GM12872 (cell line): ENCODE data around the gene C22orf39.

ENCODE experiments used
- CTCF ChIP-seq: IDR thresholded peaks from 3 replicates; pipeline ENCODE4 v1.5.1; 2011; ENCODE audit warnings: low read depth, mild to moderate bottlenecking, low read length, moderate library complexity; ENCODE audit not compliant: insufficient read depth

Gene C22orf39

GRCh38 chr22:19447330-19448075 lies at the start of gene C22orf39:
Gene C22orf39, minus strand, starts transcription at chr22:19447711. Its CDS starts 23 bp downstream, at chr22:19447688.
- no peak for TF ChIP-seq CTCF

DNA sequence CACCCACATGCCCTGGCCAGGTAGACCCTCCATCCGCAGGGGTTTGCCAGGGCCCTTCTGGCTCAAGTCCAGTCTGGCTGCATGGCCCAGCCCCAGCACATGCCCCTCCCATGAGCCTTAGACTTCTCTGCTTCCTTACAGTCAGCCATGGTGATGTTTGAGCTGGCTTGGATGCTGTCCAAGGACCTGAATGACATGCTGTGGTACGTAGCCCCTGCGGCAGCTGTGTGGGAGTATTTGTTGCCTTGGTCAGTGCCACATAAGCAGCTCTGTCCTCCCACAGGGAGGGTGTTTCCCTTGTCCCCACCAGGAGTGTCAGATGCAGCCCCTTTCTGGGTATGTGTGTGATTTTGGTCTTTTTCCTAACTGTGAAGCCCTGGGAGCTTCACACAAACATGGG lies 49.7 kb upstream of the C22orf39 start:
- TF ChIP-seq CTCF = no peak

GRCh38 chr22:19496324-19496630 lies 48.8 kb upstream of the C22orf39 start:
- no peak for TF ChIP-seq CTCF

DNA sequence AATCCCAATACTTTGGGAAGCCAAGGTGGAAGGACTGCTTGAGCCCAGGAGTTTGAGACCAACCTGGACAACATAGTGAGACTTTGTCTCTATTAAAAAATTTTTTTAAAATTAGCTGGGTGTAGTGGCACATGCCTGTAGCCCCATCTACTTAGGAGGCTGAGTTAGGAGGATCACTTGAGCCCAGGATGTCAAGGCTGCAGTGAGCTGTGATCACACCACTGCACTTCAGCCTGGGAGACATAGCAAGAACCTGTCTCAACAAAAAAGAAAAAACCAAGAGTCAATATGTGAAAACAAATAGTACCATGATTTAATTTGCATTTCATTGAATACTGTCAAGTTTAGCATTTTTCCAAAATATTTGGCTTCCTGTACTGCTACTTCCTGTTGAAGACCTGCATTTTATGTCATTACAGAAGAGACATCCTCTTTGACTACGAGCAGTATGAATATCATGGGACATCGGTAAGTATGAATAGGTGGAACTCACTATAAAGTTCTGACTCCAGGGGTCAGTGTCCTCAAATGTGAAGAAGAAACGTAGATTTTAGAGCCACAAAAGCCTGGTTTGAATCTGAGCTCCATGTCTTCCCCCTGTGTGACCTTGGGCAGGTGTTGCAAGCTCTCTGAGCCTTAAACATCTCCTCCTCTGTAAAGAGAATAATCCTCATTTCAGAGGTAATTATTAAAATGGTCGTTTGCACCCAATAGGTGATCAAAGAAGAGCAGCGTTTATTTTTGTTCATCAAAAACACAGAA lies 48.2 kb upstream of the C22orf39 start:
- no peak for TF ChIP-seq CTCF

GRCh38 chr22:19494676-19495173 lies 47.2 kb upstream of the C22orf39 start:
- no peak for TF ChIP-seq CTCF

- no peak for TF ChIP-seq CTCF
Measured at GRCh38 chr22:19494001-19494560, 46.6 kb upstream of the C22orf39 start.

DNA sequence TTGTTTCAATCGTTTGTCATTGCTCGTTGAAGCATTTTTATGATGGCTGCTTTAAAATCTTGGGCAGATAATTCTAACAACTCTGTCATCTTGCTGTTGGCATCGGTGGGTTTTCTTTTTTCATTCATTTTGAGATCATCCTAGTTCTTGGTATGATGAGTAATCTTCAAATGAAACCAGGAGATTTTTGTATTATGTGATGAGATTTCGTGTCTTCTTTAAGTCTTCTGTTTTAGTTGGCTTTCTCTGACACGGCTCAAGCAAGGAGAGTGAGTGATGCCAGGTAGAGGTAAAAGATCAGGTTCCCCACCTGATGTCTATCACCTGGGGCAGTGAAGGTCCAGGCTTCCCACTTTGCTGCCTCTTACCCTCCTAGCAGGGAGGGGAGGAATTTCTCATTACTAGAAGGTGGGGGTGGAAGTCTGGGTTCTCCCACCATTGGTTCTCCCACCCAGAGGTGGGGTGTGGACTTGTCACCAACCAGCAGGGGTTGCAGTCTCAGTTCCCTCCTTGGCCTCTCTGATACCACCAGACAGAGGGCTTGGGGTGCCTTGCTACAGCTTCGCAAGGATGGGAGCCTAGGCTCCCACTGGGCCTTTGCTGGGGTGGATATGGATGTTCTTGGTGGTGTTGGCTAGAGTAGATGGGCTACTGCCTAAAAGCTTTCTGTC lies 45.1 kb upstream of the C22orf39 start:
- TF ChIP-seq CTCF = no peak
